OCI-LY1 (cell line): Measurements from ENCODE around the gene CTCF.

Experiments
- H2AFZ ChIP-seq: fragments of 200-600 bp; sonication (generic), shearing (Covaris generic); 2 replicates; pipeline ENCODE4 v1.6.0; 2014; ENCODE audit warnings: antibody characterized with exemption, mild to moderate bottlenecking, low read length
- H3F3A ChIP-seq: fragments of 200-600 bp; sonication (generic), shearing (Covaris generic); 2 replicates; pipeline ENCODE4 v1.6.0; 2014; ENCODE audit warnings: mild to moderate bottlenecking, antibody characterized with exemption, low read length, moderate library complexity; ENCODE audit not compliant: insufficient read depth
- H3K27ac ChIP-seq: fragments of 200-600 bp; sonication (generic); 2 replicates; pipeline ENCODE4 v1.5.1; 2014; ENCODE audit warnings: low read length, mixed run types, mild to moderate bottlenecking, low read depth; ENCODE audit not compliant: poor library complexity, severe bottlenecking
- H3K27me3 ChIP-seq: fragments of 200-600 bp; sonication (generic); 2 replicates; pipeline ENCODE4 v1.6.0; 2014; ENCODE audit warnings: antibody characterized with exemption, mild to moderate bottlenecking, low read length, moderate library complexity; ENCODE audit not compliant: insufficient read depth
- H3K36me3 ChIP-seq: fragments of 200-600 bp; sonication (generic); 2 replicates; pipeline ENCODE4 v1.6.1; 2014; ENCODE audit warnings: mild to moderate bottlenecking, antibody characterized with exemption, low read length, moderate library complexity, mixed read lengths; ENCODE audit not compliant: insufficient read depth
- H3K4me1 ChIP-seq: fragments of 200-600 bp; sonication (generic); 2 replicates; pipeline ENCODE4 v1.5.1; 2014; ENCODE audit warnings: mild to moderate bottlenecking, low read length, moderate library complexity; ENCODE audit not compliant: insufficient read depth, severe bottlenecking
- H3K4me2 ChIP-seq: fragments of 200-600 bp; sonication (generic), shearing (Covaris generic); 2 replicates; pipeline ENCODE4 v1.6.1; 2014; ENCODE audit warnings: low read length
- H3K4me3 ChIP-seq: fragments of 200-600 bp; sonication (generic); 2 replicates; pipeline ENCODE4 v1.5.1; 2014; ENCODE audit warnings: low read length, low read depth, mild to moderate bottlenecking, mixed read lengths; ENCODE audit not compliant: poor library complexity, severe bottlenecking
- H3K79me2 ChIP-seq: fragments of 200-600 bp; shearing (Covaris generic); 2 replicates; pipeline ENCODE4 v1.6.1; 2016; ENCODE audit warnings: mixed run types, low read length, mixed read lengths; ENCODE audit not compliant: insufficient read depth
- H3K9ac ChIP-seq: fragments of 200-600 bp; sonication (generic), shearing (Covaris generic); 2 replicates; pipeline ENCODE4 v1.6.1; 2014; ENCODE audit warnings: mild to moderate bottlenecking, low read length, mixed read lengths
- H3K9me2 ChIP-seq: fragments of 200-600 bp; sonication (generic), shearing (Covaris generic); 2 replicates; pipeline ENCODE4 v1.6.1; 2014; ENCODE audit warnings: low read depth, mild to moderate bottlenecking, low read length, mixed read lengths
- H3K9me3 ChIP-seq: fragments of 200-600 bp; shearing (Covaris generic); 2 replicates; pipeline ENCODE4 v1.6.1; 2014; ENCODE audit warnings: low read length, mixed read lengths
- H4K20me1 ChIP-seq: fragments of 200-600 bp; sonication (generic), shearing (Covaris generic); 2 replicates; pipeline ENCODE4 v1.6.0; 2016; ENCODE audit warnings: mild to moderate bottlenecking, low read length; ENCODE audit not compliant: insufficient read depth
- EZH2 ChIP-seq: fragments of 200-600 bp; sonication (generic), shearing (Covaris generic); IDR thresholded peaks from 2 replicates; pipeline ENCODE4 v1.8.0; 2017; ENCODE audit warnings: borderline replicate concordance, mixed run types, mild to moderate bottlenecking, antibody characterized with exemption, low read length, moderate library complexity, mixed read lengths
- TF ChIP-seq, protein P1 (sequence below): fragments of 200-600 bp; sonication (generic), shearing (Covaris generic); IDR thresholded peaks from 2 replicates; pipeline ENCODE4 v1.5.1; 2017; ENCODE audit warnings: mild to moderate bottlenecking, antibody characterized with exemption, low read length, moderate library complexity, mixed read lengths

Gene CTCF

DNA sequence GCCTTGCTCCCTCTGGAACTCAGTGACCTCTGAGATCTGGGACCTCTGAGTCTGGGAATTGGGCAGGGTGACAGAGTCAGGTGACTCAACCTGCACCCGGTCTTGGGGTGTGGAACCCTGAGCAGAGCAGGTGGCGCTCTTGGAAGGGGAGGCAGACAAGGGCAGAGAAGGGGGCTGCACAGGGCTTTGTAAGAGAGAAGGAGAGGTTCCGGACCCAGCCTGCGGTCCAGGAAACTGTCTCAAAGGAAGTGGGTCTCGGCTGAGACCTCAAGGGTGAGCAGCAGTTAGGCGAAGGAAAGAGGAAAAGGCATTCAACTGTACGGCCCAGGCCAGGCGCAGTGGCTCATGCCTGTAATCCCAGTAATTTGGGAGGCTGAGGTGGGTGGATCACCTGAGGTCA, 43.6 kb upstream of the CTCF start:
- Histone ChIP-seq H3K27ac (no peak overlapping the region), H3K9ac (no peak overlapping the region), H3K27me3 (no peaks in the 10 kb centered on the region; the same call in 1 of the 2 replicates), H3F3A (no peaks in the 10 kb centered on the region), H3K4me1 (peaks cover 28% of the 10 kb centered on the region), H3K9me2 (no peaks in the 10 kb centered on the region), H3K79me2 (no peaks in the 10 kb centered on the region), H4K20me1 (no peaks in the 10 kb centered on the region), H3K4me2 (no peak overlapping the region), H3K9me3 (no peaks in the 10 kb centered on the region), H3K36me3 (no peaks in the 10 kb centered on the region), H2AFZ (no peak overlapping the region), H3K4me3 (no peak overlapping the region)
- no peak for TF ChIP-seq EZH2
- TF ChIP-seq, protein P1, sequence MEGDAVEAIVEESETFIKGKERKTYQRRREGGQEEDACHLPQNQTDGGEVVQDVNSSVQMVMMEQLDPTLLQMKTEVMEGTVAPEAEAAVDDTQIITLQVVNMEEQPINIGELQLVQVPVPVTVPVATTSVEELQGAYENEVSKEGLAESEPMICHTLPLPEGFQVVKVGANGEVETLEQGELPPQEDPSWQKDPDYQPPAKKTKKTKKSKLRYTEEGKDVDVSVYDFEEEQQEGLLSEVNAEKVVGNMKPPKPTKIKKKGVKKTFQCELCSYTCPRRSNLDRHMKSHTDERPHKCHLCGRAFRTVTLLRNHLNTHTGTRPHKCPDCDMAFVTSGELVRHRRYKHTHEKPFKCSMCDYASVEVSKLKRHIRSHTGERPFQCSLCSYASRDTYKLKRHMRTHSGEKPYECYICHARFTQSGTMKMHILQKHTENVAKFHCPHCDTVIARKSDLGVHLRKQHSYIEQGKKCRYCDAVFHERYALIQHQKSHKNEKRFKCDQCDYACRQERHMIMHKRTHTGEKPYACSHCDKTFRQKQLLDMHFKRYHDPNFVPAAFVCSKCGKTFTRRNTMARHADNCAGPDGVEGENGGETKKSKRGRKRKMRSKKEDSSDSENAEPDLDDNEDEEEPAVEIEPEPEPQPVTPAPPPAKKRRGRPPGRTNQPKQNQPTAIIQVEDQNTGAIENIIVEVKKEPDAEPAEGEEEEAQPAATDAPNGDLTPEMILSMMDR = no peak

DNA sequence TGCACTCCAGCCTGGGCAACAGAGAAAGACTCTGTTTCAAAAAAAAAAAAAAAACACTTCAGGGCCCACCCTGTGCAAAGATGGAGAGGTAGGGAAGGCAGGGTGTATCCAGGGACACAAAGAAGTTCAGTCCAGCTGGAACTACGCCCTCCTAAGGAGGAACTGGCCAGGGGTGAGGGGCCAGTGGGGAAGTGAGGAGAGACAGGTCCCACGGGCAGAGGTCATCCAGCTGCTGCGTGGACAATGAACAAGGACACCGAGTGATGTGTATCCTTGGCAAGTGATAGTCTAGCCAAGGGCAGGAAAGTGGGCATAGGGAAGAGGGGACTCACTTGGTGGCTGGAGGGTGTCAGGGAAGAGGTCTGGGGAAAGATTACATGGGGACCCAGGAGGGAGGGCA, 43.1 kb upstream of the CTCF start:
- Histone ChIP-seq H3K4me3 (no peak overlapping the region), H3K36me3 (no peaks in the 10 kb centered on the region), H3K79me2 (no peaks in the 10 kb centered on the region), H3K9ac (no peak overlapping the region), H3K27ac (no peak overlapping the region), H4K20me1 (no peaks in the 10 kb centered on the region), H3K9me3 (no peaks in the 10 kb centered on the region), H3K27me3 (peaks cover 3% of the 10 kb centered on the region; the same call in 1 of the 2 replicates), H3K9me2 (no peaks in the 10 kb centered on the region), H3F3A (no peaks in the 10 kb centered on the region), H2AFZ (no peak overlapping the region), H3K4me1 (peaks cover 25% of the 10 kb centered on the region), H3K4me2 (no peak overlapping the region)
- TF ChIP-seq, protein P1 = no peak
- no peak for TF ChIP-seq EZH2

DNA sequence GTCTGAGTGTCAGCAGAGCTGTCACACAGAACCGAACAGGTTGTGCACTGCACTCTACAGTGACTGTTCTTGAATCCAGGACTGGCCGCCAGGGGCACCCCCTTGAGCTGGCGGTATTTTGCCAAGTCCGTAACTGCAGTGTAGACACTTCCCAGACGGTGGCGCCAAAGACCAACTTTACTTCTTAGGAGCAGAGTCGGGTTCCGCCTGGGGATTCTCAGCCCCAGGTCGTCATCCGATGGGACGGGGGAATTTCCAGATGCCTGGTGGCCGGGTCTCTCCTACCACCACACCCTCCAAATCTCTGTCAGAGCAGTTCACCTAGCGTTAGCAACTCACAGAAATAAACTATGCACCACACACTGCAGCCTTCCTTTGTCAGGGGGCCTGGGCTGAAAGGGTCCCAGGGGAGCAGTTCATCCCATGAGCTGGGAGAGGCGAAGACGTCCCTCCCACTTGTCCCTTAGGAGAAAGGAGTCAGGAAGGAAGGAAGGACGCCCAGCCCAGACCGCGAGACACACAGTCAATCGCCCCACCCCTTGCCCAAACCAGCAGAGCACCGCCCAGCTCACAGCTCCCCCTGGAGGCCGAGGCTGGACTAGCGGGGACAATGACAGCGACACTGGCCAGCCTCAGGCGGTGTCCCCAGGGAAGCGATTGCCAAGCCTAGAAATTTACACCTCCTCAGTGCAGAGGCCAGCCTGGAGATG, 41.1 kb upstream of the CTCF start:
- no peak overlapping the region for H2AFZ ChIP-seq
- H3K4me1 ChIP-seq = peaks cover 25% of the 10 kb centered on the region
- peak overlapping the region; percentile 91 for H3K27ac ChIP-seq

More for the DNA sequence above, 41.1 kb upstream of the CTCF start:
- Histone ChIP-seq H3K36me3 (no peaks in the 10 kb centered on the region), H3K4me3 (peak overlapping the region; percentile 69), H3K9me2 (no peaks in the 10 kb centered on the region), H4K20me1 (no peaks in the 10 kb centered on the region), H3K79me2 (no peaks in the 10 kb centered on the region), H3K4me2 (peak overlapping the region; percentile 100), H3K27me3 (peaks cover 3% of the 10 kb centered on the region; the same call in 1 of the 2 replicates), H3K9me3 (no peaks in the 10 kb centered on the region), H3K9ac (peak overlapping the region; percentile 81), H3F3A (no peaks in the 10 kb centered on the region)
- TF ChIP-seq, protein P1 = peak; percentile 72
- no peak for TF ChIP-seq EZH2
